ENCODE data around the gene IRF3.

Gene IRF3

DNA sequence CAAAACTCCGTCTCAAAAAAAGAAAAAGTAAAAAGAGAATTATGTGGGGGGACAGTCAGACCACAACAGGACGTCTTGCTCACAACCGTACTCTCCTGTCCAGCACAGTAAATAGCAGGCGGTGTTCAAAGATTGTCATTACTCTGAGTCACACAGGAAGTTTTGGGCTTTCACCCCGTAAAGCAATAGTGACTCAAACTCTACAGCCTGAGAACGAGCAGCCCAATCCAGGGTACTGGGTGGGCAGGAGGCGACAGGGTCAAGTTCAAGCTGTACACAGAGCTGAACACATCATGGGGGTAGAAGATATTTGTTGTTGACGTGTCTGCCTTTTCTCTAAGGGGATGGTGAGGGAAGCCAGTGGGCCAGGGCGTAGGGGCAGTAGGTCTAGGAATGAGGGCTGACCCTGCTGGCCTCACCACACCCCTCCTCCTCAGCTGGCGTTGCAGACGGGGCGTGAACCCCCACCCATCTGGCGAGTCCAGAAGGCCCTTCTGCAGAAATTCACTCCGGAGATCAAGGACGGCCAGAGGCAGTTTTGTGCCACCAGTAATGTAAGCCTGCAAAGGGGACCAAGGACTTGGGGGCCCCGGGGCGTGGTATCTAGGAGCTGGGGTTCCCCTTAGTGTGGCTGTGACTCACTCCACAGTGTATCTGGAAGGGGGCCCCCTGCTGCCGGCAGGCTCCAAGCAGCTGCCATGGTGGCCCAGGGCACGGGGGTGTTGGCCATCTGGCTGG lies 51.4 kb downstream of the IRF3 start:
- DNase-seq: no peak

DNA sequence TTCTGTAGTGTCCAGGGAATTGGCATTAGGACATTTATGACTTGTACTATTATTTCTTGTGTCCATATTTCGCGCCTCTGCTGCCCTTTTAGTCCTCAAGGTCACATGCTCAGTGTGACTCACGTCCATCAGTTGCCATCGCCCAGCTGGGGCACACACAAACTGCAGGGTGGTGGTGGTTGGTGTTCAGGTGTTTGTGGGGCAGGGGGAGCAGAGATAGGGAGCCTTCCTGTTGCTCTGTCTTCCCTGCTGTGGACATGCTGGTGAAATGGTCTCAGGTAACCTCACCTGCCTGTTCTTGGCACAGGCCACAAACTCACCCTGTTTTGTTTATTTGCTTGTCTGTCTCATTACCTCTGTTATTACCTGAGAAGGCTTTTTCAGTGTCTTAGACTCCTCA lies 52.3 kb downstream of the IRF3 start:
- no peak for DNase-seq

Measured in kidney glomerular epithelial cell (primary cell).